Nucleus accumbens (tissue), 56 donors: Measurements from ENCODE around the gene CHMP2A.
"Not testable (repeated sequence)": the region's sequence is repeated elsewhere in the genome, so short reads cannot be mapped to it uniquely, and the experiment has no call there.

Source experiments
- DNase-seq, 56 donors: peaks; one replicate each; lab custom pipeline; 2025; lab: John Stamatoyannopoulos, UW

Gene CHMP2A

DNA sequence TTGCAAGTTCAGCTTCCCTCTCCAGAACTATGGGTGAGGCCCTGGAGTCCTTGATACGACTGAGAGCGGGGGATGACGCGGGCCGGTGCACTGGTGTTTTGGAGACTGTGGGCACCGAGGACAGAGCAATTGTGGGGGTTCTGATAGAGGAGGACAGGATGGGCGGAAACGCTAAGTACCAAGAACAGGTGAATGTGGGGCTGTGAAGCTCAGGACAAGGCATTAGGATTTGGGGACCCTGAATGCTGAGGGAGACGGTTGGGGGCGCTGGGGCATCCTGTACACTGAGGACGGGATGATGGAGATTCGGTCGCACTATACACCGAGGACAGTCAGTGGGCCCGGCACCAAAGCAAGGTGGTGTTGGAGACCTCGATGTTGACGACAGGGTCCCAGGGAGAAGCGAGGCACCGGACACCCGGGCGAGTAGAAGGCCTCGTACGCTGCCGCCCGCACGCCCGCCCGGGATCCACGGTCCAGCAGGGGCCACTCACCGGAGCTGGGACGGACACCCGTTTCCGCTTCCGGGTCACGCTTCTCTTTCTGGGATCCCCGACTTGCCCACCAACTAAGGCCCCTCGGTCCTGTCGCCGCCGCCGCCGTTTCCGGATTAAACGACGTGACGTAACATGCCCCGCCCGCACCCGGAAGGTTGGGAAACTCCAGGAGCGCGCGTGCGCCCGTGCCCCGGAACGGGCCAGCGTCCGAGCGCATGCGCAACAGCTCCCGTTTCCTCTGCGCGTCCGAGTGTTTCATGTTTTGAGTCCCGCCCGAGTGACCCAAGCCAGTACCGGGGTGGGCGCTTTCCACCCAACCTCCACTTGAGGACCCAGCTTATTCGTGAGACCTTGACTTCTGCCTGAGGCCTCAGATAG lies at the start of gene CHMP2A:
Gene CHMP2A (minus strand): TSS at position 612 of the 875 bp plus-strand sequence. CDS start 893 bp downstream, outside the sequence.
- DNase-seq = no peak

DNA sequence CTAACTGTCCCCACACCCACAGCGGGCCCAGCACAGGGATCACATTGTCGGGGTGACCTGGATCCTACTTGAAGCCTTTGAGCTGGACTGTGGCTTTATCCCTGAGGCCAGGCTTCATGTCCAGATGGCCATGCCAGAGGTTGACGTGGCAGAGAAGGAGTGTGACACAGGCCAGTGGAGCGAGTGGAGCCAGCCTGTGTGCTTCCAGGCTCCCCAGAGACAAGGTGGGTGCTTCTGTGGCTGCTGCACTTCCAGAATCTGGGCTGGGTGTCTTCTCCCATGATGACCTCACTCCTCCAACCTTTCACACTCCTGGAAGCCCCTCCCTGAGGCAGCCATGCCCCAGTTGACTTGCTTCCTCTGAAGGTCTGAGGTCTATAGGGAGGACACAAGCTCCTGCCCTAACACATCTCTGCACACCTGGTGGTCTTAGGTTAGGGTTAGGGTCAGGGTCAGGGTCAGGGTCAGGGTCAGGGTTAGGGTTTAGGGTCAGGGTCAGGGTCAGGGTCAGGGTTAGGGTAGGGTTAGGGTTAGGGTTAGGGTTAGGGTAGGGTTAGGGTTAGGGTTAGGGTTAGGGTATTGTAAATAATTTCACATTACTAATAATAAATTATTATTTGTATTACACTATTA lies 31.3 kb upstream of the CHMP2A start:
- DNase-seq = no peak

DNA sequence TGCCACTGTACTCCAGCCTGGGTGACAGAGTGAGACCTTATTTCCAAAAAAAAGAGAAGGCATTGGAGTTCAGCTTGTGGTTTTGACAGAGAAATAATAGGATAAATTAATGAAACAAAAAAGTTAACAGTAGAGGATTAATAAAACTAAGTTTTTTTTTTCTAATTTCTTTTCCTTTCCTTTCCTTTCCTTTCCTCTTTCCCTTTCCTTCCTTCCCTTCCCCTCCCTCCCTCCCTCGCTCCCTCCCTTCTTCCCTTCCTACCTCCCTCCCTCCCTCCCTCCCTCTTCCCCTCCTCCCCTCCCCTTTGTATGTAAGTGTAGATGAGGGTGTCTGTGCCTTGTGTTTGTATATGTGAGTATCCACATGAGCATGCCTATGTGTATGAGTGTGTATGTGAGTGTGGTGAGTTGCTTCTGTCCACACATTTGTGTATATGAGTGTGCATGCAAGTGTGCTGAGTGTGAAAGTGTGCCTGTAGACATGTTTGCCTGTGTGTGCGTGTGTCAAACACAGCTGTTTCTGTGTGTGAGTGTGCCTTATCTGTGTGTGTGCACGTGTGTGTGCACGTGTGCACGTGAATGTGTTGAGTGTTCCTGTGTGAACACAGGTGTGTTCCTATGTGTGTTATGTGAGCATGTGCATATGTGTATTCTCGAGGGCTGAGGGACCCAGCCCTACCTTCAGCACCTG lies 30.7 kb upstream of the CHMP2A start:
- DNase-seq = no peak

DNA sequence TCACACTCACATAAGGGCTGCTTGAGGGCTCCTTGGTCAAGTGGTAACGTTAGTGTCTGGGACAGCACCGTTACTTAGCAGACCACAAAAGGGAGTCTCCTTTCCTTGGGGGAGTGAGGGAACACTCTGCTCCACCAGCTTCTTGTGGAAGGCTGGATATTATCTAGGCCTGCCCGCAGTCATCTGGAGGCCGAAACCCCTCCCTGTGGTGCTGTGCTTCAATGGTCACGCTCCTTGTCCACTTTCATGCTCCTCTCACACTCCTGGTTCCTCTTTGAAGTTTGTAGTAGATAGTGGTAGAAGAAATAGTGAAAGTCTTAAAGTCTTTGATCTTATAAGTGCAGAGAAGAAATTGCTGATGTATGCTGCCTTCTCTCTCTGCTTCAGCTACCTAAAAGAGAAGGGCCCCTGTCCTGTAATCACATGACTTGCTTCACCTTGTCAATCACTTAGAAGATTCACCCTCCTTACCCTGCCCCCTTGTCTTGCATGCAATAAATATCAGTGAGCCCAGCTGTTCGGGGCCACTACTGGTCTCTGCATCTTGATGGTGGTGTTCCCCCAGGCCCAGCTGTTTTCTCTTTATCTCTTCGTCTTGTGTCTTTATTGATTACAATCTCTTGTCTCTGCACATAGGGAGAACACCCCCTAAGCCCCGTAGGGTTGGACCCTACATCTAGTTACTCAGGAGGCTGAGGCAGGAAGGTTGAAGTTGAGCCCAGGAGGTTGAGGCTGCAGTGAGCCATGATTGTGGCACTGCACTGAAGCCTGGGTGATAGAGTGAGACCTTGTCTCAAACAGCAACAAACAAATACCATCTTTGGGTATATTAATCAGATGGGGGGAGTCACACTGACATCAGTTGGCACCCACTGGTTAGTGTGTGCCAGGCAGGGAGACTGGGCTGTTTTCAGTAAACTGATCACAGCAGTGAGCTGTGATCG lies 29.9 kb upstream of the CHMP2A start:
- no peak for DNase-seq

DNA sequence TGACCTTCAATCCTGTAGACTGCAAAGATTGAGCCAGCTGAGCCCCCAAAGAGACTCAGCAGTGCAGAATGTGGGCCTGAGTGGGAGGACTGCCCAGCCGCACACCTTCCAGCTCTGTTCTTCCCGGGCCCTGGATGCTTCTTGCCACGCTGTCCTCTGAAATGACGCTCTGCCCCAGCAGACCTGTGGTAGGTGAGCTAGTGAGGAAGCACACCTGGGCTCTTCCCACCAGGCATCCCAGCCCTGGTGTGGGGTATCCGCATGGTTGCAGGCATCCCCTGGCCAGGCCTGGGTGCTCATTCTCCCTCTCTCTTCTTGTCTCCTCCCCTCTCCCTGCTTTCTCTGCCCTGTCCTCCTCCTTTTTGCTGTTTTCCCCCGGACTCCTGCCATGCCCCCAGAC lies 28.1 kb upstream of the CHMP2A start:
- no peak for DNase-seq

DNA sequence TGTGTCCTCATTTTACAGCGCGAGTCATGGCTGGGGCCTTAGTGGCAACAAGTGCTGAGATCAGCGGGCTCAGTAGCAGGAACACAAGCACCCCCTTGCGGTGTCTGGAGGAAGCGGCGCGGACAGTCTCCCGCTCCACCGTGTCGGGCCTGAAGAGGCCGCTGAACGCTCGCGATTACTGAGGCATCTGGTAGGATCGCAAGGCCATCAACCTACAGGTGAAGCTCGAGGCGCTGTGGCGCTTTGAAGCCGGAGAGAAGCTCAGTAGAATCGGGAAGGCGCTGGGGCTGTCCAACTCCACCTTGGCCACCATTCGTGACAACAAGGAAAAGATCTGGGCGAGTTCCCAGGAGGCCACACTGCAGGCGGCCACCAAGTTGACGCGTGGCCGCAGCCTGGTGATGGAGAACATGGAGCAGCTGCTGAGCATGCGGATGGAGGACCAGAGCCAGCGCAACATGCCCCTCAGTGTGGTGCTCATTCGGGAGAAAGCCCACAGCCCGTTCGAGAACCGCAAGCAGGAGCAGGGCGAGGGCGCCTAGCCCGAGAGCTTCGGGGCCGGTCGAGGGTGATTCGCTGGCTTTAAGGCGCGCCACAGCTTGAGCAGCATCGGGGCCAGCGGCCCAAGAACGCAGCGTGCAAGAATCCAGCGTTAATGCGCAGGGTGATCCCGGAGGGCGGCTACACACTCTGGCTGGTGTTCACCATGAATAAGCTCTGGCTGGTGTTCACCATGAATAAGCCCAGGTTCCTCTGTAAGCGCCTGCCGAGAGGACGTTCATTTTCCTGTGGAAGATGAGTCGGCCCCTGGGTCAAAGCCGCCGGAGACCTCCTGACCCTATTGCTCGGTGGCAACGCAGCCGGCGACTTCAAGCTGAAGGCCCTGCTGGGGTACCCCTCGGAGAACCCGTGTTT lies 26.6 kb upstream of the CHMP2A start:
- DNase-seq = no peak

DNA sequence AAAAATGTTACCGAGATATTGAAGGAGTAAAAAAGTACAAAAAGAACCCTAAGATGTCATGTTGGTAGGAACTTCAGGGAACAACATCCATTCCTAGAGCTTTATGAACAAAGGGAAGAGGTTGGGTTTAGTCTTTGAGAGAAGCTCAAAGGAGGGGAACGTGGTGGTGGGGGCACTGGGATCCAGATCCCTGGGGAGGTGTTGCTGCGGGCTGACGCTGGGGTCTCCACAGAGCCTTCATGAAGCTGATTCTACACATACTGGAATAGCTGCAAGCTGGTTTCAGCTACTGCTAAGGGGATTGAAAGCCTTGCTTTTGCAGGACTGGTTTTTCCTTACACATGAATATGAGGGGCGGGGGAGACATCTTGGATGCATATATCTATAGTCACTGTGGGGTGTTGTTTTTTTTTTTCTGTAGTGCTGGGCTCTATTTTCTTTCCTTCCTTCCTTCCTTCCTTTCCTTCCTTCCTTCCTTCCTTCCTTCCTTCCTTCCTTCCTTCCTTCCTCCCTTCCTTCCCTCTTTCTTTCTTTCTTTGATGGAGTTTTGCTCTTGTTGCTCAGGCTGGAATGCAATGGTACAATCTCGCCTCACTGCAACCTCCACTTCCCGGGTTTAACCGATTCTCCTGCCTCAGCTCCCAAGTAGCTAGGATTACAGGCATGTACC lies 24.7 kb upstream of the CHMP2A start:
- no peak for DNase-seq

DNA sequence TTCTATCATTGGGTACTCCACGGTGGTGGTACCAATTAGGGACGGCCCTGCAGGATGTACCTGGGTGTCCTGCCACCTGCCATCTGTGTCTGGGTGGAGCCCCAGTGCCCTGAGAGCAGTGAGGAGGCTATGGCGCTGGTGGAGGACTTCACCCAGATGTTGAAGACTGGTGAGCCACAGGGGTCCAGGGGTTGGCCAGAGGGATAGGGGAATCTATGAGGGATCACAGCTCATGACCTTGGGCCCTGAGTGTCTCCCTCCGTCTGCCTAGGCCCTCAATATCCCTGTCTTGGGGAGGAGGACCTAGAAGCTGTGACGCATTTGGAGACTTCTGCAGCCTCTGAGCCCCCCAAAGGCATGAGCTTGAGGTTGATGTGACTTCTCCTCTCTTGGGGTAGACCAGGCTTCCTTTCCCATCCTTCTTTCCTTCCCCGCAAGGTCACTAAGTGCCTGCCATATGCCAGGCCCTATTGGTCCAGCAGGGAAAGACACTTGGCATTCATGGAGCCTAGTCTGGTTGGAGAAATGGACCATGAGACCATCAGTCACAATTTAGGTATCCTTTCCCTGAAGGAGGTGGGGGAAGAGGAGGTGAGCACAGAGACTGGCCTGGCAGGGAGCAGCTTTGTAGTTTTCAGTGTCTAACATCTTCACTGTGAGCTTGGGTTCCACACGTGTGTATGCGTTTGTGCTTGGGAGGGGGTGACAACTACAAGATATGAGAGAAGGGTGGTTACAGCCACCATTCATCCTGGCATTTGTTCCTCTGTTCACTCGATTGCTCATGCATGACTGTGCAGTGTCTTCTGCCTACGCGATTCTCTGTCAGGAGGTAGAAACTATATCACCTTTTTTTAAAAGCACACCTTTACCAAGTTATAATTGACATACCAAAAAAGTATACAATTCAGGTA lies 23.4 kb upstream of the CHMP2A start:
- DNase-seq = no peak

DNA sequence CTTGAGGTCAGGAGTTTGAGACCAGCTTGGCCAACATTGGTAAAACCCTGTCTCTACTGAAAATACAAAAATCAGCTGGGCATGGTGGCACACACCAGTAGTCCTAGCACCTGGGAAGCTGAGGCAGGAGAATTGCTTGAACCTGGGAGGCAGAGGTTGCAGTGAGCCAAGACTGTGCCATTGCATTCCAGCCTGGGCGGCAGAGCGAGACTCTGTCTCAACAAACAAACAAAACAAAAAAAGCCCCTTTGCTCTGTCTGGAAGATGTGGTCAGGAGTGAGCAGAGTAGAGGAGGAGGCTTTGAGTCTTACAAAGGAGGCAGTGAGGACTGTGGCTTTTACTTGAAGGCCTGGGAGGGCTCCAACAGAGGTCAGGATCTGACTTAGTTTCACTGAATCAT lies 22.7 kb upstream of the CHMP2A start:
- not testable (repeated sequence) for DNase-seq

DNA sequence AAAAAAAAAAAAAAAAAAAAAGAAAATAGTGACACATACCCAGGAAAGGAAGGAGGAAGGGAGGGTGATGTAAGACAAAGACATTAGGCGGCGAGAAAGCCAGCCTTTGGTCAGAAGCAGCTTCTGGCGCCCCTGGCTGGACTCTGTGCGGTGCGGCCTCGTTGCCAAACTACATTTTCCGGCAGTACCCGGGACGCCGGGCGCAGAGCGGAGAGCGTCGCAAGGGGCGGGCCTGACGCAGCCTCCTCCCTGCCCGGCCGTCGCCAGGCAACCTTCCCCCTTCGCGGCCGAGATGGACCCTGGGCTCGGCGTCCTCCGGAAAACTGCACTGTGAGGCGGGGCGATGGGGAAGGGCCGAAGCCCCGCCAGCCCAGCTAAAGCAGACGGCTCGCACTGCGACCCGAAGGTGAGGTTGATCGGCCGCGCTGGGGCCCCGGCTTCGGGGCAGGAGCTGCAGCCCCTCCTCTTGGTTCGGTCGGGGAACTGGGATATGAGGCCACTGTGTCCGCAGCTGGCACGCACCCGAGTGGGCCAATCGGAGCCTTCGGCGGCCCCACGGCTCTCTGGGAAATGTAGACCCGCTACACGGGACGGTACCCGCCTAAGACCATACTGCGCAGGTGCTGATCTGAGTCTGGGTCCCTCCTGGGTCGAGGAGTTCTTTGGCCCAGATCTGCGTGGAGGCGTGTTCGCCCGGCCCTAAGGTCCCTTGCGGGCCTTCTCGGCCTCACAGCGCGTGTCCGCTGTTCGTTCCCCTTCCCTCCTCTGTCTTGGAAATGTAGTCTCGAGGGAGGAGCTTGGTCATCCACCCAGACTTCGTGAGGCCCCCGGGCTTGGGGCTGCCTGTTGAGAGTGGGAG lies 20.5 kb upstream of the CHMP2A start:
- DNase-seq = no peak

DNA sequence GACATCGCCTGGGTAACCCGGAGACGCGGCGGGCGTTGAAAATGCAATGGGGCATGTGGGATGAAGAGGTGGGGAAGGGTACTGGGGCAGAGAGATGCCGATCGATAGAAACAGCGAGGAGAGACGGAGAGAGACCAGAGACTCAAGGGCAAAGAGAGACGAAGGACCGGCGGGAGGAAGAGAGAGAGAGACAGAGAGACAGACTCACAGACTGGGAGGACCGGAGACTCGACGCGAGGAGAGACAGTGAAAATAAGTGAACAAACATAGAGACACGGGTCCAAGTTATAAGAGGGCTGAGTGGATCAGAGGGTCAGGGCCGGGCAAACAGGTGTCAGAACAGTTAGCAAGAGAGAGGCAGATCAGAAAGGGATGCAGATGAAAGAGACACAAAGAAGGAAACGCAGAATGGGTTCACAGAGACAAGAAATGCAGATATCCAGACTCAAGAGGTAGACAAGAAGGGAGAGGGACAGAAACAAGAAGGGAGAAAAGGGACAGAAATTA lies 18.8 kb upstream of the CHMP2A start:
- no peak for DNase-seq

DNA sequence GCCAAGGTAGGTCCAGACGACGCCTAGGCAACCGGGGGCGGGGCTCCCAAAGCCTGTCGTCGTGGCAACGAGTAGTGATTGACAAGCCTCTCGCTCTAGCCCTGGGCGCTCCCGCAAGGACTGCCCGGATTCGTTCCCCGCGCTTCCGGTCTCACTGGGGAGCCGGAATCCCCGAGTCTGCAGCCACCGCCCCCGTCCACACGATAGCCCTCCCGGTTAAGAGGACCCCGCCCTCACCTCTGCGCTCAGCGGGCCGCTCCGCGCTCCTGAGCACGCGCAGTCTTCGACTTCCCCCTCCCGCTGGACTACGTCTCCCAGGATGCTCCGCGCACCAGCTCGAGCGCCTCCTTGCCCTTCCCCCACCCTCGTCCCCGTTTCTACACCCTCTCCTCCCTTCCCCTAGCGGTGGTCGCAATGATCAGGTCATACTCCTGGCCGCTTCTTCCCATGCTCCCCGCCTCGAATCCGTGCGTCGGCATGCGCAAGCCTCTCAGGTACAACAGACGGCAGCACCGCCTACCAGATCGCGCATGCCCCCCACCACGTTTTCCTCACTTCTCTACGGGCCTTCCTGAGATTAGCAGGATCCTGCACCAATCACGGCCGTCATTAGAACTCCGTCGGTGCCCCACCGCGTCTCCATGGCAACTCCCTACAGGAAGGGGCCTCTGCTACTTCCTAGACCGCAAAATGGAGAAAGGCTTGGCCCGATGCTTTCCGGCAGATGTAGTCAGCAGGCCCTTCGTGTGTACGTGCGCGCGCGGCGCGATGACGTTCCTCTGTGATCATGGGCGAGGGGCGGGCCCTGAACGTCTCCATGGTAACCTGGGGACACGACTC lies 18.1 kb upstream of the CHMP2A start, which contains the start of gene MZF1:
Gene MZF1 (minus strand): TSS at position 518 of the 840 bp plus-strand sequence. CDS start 1,946 bp downstream, outside the sequence.
- DNase-seq = no peak

DNA sequence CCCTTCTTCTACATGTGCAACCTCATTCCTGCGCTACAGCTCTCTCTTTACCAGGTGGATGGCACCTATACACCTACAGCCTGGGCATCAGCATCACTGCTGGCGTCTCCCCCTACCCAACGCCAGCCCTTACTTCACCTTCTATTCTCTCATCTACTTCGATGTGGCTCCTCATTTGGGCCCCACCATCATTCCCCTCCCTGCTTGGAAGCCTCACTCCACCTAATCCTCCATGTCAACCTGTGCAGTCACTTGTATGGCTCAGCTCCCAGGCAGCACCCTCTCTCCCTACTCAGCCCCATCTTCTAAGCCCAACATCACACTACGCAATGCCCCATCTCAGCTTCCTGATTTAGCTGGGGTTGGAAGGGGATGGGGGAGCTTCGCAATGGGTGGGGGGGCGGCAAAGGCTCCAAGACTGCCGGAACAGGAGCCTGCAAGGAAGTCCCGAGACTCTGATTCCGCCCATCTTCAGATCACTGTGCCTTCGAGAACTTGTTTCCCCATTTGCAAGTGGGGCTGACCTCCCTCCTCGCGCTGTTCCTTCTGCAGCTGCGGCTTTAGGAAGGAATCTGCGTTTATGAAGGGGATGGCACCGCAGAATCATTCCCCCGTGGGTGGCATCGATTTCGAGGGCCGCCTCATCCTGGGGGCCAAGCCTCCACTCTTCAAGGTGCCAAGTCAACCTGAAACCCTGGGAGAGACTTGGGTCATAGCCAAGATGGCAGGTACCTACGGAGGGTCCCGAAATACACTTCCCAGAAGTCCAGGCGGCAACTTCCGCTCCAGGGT lies 17.3 kb upstream of the CHMP2A start:
- no peak for DNase-seq

DNA sequence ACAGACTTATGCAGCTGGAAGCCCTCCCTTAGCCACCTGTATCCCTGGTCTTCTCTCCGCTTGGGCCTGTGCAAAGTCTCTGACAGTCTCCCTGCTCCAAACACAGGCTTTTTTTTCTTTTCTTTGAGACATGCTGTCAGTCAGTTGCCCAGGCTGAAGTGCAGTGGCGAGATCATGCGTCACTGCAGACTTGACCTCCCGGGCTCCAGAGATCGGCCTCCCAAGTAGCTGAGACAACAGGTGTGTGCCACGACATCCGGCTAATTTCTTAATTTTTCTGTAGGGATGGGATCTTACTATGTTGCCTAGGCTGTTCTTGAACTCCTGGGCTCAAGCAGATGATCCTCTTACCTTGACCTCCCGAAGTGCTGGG lies 16.7 kb upstream of the CHMP2A start:
- no peak for DNase-seq
